ENCODE measurements around the gene ZZZ3. TPM values are rescaled to one million over a fixed set of nuclear protein-coding genes. Genes with fewer than 3 reads are reported as not detected.
A peak's percentile ranks its signal among the peaks of the same experiment; 100 is the strongest.
"Not testable (repeated sequence)": the region's sequence is repeated elsewhere in the genome, so short reads cannot be mapped to it uniquely, and the experiment has no call there.

ZZZ3 gene
- total and polyA plus RNA-seq, 5 experiments from 2014 or later = 35.6 to 73.5 (median 45.1) TPM

DNA sequence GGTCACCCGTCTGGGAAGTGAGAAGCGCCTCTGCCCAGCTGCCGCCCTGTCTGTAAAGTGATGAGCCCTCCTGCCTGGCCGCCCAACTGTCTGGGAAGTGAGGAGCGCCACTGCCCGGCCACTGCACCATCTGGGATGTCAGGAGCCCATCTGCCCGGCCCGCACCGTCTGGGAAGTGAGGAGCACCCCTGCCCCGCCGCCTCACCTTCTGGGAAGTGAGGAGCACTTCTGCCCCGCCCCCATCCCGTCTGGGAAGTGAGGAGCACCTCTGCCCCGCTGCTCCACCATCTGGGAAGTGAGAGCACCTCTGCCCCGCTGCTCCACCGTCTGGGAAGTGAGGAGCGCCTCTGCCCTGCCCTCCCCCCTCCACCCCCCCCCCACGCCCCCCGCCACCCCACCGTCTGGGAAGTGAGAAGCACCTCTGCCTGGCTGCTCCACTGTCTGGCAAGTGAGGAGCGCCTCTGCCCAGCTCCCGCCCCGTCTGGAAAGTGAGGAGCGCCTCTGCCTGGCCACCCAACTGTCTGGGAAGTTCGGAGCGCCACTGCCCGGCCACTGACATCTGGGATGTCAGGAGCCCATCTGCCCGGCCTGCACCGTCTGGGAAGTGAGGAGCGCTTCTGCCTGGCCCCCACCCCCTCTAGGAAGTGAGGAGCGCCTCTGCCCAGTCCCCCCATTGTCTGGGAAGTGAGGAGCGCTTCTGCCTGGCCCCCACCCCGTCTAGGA lies 4.5 kb upstream of the ZZZ3 start:
- ATAC-seq (no peak), DNase-seq (peak in 1 of 10 donors; percentile 64)
- Mint-ChIP-seq H3K36me3 (peaks cover 0 to 10% (median 7%) of the 10 kb centered on the region in 3 donors), H3K27me3 (no peaks in the 10 kb centered on the region), H3K27ac (no peak overlapping the region), H3K4me1 (peaks cover 6 to 20% (median 11%) of the 10 kb centered on the region in 4 donors), H3K4me3 (no peak overlapping the region), H3K9me3 (no peaks in the 10 kb centered on the region)
- POLR2A ChIA-PET = no interaction called here

DNA sequence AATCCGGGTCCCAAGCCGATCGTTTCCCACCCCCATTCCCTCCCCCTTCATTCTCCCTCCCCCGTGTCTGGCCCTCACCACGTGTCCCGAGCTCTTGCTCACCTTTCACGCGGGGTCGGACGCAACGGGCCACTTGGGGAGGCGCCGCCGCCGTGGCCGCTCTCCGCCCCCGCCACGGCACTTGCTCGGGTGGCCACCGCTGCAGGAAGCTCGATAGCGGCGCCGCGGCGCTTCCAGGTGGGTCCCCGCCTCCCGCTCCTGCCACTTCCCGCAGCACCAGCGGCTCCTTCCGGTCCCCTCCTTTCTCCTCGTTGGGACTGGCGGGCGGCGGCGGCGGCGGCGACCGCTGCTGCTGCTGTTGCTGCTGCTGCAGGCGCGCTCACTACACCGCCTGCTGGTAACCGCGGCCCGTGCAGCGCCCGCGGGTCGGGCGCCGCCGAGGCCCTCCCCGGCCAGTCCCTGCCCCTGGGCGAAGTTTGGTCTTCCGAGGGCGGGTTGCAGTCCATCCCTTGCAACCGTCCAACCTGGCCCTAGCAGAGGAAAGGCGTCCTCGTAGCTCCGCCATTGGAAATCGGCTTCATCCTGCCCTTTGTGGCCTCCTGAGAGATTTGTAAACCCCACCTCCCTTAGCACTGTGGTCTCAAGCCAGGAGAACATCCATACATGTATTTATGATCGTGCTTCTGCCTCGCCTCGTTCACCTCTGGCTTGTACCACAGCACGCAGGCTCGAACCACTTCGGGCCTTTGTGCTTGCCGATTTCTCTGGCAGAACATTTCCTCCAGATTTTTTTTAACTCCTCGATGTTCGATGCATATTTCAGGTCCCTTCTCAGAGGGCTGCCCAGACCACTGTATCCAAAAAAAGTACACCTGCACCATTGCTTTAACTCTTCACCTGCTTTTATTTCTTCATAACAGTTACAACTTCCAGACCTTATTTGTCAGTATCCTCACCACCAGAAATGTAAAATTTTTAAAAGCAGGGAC lies 996 bp upstream of the ZZZ3 start:
- Mint-ChIP-seq H3K9me3 (no peaks in the 10 kb centered on the region), H3K4me3 (peak overlapping the region; percentile 86 to 95 (median 90)), H3K36me3 (no peaks in the 10 kb centered on the region), H3K27me3 (no peaks in the 10 kb centered on the region), H3K4me1 (peaks cover 16 to 46% (median 40%) of the 10 kb centered on the region in 4 donors), H3K27ac (peak overlapping the region; percentile 93 to 99 (median 97))
- DNase-seq = peak; percentile 88 to 95 (median 92)
- peak; percentile 72 to 74 for ATAC-seq
- POLR2A ChIA-PET = interaction anchor here (0.5 to 3.1 kb wide), 16 partner anchors 10 to 1897 kb away, joined by 3 to 28 read pairs (median 4); partner anchors contain the start of genes FUBP1, MIGA1 and USP33

DNA sequence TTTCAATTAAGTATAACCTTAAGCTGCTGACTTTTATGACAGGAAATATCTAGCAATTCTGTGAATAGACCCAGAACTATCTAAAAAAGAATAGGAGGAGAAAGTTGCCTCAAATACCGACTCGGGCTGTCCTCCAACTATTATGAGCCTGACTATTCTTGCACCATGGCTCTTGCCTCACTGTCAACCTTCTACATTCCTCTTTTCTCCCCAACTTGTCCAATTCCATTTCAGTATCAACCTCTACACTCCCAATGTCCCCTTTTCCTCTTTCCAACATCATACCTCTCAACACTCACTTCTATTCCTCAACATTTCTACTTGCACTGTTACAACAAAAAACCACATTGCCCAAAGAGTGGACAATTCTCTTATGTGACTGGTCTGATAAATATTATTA lies 2.3 kb downstream of the ZZZ3 start:
- Mint-ChIP-seq H3K4me3 (peak overlapping the region in 9 of 10 donors; percentile 0 to 59 (median 28)), H3K36me3 (peaks cover 0 to 9% (median 0%) of the 10 kb centered on the region in 3 donors), H3K9me3 (no peaks in the 10 kb centered on the region), H3K4me1 (peaks cover 20 to 66% (median 58%) of the 10 kb centered on the region in 4 donors), H3K27me3 (no peaks in the 10 kb centered on the region), H3K27ac (peak overlapping the region in 4 of 10 donors; percentile 1 to 47 (median 4))
- ATAC-seq = no peak
- DNase-seq = no peak
- POLR2A ChIA-PET = no interaction called here

DNA sequence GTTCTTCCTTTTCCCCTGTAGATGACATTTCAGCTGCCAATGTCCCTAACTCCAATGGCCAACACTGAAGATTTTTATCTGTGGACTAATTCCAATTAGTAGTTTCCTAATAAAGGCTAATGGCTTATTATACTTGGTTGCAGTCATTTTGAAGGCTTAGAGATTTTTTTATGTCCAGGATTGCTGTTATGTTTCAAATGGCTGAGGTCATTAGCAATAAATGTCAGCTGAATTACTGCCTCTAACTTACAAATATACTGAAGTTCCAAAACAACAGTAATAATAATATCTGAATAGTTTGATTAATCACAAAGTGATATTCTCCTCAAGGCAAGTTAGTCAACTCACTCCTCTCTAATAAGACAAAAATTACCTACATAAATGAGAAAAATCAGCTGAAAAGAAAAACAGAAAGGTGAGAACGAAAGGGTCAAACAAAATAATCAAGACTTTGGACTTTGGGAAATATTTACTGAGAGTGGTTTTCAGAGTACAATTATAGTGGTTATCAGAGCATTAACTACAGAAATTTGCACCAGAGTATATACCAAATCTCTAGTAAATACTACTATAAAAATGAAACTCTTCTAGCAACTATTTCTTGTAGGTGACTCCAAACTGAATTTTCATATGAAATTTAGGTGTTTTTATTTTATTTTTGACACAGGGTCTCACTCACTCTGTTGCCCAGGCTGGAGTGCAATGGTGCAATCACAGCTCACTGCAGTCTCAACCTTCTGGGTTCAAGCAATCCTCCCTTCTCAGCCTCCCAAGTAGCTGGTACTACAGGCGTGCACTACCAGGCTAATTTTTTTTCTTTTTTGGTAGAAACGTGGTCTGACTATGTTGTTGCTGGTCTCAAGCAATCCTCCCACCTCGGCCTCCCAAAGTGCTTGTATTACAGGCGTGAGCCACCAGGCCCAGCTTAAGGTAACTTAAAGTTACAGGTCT lies 3.5 kb downstream of the ZZZ3 start:
- DNase-seq = no peak
- Mint-ChIP-seq H3K27ac (peak overlapping the region in 3 of 10 donors; percentile 6 to 21 (median 20)), H3K4me1 (peaks cover 22 to 71% (median 58%) of the 10 kb centered on the region in 4 donors), H3K27me3 (no peaks in the 10 kb centered on the region), H3K9me3 (no peaks in the 10 kb centered on the region), H3K36me3 (peaks cover 0 to 17% (median 0%) of the 10 kb centered on the region in 3 donors), H3K4me3 (peak overlapping the region in 7 of 10 donors; percentile 2 to 54 (median 19))
- ATAC-seq = no peak
- POLR2A ChIA-PET = no interaction called here

DNA sequence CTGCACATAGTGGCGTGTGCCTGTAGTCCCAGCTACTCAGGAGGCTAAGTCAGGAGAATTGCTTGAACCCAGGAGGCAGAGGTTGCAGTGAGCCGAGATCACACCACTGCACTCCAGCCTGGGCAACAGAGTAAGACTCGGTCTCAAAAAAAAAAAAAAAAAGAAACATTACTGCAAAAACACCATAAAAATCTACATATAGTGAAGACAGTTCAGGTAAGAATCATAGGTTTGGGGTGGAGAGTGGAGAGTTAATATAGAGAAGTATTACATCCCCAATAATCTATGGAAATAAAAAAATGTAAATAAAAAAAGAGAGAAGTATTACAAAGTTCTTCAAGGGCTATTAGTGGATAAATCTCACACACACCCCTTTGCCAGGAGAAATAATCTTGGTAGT lies 7.7 kb downstream of the ZZZ3 start:
- H3K27me3 Mint-ChIP-seq, DNase-seq, POLR2A ChIA-PET, H3K27ac Mint-ChIP-seq, H3K4me3 Mint-ChIP-seq, ATAC-seq, H3K9me3 Mint-ChIP-seq: not testable (repeated sequence)
- peaks cover 20 to 75% (median 67%) of the 10 kb centered on the region in 4 donors for H3K4me1 Mint-ChIP-seq
- peaks cover 0 to 23% (median 0%) of the 10 kb centered on the region in 3 donors for H3K36me3 Mint-ChIP-seq

DNA sequence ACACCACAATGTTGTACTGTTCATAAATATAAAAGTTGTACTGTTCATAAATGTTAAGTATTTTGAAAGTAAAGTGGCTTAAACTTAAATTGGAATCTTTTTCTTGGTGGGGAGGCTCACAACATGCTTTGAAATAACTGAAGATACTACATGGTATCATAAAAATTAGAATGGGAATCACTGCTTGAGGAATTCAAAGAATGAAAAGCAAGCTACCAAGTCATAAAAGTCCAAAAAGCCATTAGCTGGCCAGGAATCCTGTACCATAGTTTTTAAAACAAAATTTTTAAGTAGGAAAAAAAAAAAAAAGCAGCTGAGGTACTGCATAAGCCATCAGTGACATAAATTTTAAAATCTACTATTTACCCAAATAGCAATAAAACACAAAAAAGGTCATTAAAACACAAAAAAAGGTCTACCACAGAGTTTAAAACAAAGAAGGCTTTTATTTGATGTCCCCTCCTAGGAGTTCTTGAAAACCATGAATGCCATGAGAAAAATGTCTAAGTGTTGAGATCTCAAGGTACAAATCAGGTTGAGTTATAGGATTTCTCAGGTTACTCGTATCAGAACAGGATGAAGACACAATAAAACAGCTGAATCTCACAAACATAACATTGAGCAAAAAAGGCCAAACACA lies 8.6 kb downstream of the ZZZ3 start:
- H3K27ac Mint-ChIP-seq = peak overlapping the region in 2 of 10 donors; percentile 34 to 40
- no peak for ATAC-seq
- peaks cover 27 to 76% (median 67%) of the 10 kb centered on the region in 4 donors for H3K4me1 Mint-ChIP-seq
- POLR2A ChIA-PET = no interaction called here
- no peaks in the 10 kb centered on the region for H3K27me3 Mint-ChIP-seq
- H3K9me3 Mint-ChIP-seq = no peaks in the 10 kb centered on the region
- peaks cover 0 to 24% (median 0%) of the 10 kb centered on the region in 3 donors for H3K36me3 Mint-ChIP-seq
- DNase-seq = no peak
- H3K4me3 Mint-ChIP-seq = no peak overlapping the region

DNA sequence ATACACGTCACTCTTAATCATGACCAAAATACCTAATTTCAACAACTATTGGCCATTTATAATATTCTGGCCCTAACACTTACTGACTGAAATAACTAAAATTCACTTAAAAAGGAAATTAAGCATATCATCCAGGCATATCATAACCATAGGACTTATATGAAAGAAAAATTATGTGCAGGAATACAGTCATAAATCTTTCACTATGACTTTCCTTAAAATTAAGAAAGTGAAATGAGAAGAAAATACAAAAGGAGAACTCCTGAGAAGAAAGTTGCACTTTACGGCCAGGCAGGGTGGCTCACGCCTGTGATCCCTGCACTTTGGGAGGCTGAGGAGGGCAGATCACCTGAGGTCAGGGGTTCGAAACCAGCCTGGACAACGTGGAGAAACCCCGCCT lies 9.4 kb downstream of the ZZZ3 start:
- peaks cover 22 to 75% (median 62%) of the 10 kb centered on the region in 4 donors for H3K4me1 Mint-ChIP-seq
- peak overlapping the region in 1 of 10 donors; percentile 26 for H3K27ac Mint-ChIP-seq
- no peaks in the 10 kb centered on the region for H3K27me3 Mint-ChIP-seq
- H3K36me3 Mint-ChIP-seq = peaks cover 0 to 24% (median 0%) of the 10 kb centered on the region in 3 donors
- POLR2A ChIA-PET = no interaction called here
- H3K4me3 Mint-ChIP-seq = peak overlapping the region in 3 of 10 donors; percentile 42 to 53 (median 48)
- no peaks in the 10 kb centered on the region for H3K9me3 Mint-ChIP-seq
- DNase-seq (no peak), ATAC-seq (no peak)

DNA sequence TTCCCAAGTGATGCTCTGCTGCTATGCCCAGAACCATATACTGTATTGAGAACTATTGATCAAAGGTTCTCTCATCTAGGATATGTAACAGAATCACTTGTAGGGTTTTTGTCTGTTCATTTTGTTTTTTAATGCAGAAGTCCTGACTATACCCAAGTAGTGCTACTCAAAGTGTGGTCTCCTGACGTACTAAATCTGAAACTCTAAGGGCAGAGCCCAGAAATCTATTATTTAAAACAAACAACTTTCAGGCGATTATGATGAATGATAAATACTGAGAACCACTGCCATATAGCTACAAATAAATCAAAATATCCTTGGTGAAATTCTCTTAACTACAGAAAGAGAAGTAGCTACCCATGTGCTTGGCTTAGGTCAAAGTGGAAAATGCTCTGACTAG lies 10.1 kb downstream of the ZZZ3 start:
- ATAC-seq (no peak), DNase-seq (no peak)
- Mint-ChIP-seq H3K27me3 (no peaks in the 10 kb centered on the region), H3K36me3 (peaks cover 0 to 24% (median 0%) of the 10 kb centered on the region in 3 donors), H3K27ac (no peak overlapping the region), H3K9me3 (no peaks in the 10 kb centered on the region), H3K4me3 (no peak overlapping the region), H3K4me1 (peaks cover 22 to 74% (median 62%) of the 10 kb centered on the region in 4 donors)
- POLR2A ChIA-PET = no interaction called here

DNA sequence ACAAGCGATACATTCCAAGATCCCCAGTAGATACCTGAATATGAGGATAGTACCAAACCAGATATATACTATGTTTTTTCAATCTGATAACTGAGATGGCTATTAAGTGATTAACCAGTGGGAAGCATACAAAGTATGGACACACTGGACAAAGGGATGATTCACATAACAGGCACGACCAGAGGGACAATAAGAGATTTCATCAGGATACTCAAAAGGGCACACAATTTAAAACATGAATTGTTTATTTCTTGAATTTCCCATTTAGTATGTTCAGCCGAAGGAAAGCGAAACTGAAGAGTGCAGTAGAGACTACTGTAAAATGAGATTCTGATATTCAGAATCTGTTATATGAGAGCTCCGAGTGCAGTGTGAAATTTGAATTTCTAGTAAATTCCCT lies 10.6 kb downstream of the ZZZ3 start:
- Mint-ChIP-seq H3K27ac (peak overlapping the region in 4 of 10 donors; percentile 8 to 64 (median 34)), H3K9me3 (no peaks in the 10 kb centered on the region), H3K4me1 (peaks cover 24 to 76% (median 62%) of the 10 kb centered on the region in 4 donors), H3K36me3 (peaks cover 0 to 24% (median 0%) of the 10 kb centered on the region in 3 donors), H3K27me3 (no peaks in the 10 kb centered on the region), H3K4me3 (peak overlapping the region in 4 of 10 donors; percentile 4 to 43 (median 17))
- POLR2A ChIA-PET = no interaction called here
- DNase-seq (no peak), ATAC-seq (no peak)

DNA sequence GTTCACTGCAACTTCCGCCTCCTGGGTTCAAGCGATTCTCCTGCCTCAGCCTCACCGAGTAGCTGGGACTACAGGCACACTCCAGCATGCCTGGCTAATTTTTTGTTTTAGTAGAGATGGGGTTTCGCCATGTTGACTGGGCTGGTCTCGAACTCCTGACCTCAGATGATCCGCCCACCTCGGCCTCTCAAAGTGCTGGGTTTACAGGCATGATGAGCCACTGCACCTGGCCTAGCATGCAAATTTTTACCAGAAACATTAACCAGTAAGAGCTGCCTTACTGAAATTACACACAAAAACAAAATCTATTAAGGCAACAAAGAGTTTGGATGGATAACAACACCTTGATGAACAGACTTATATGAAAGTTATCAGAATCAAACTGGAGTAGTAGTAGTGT lies 12.1 kb downstream of the ZZZ3 start:
- H3K4me3 Mint-ChIP-seq = peak overlapping the region in 3 of 10 donors; percentile 11 to 61 (median 42)
- peaks cover 28 to 79% (median 65%) of the 10 kb centered on the region in 4 donors for H3K4me1 Mint-ChIP-seq
- POLR2A ChIA-PET = no interaction called here
- no peaks in the 10 kb centered on the region for H3K27me3 Mint-ChIP-seq
- peak overlapping the region in 1 of 10 donors; percentile 8 for H3K27ac Mint-ChIP-seq
- no peaks in the 10 kb centered on the region for H3K9me3 Mint-ChIP-seq
- ATAC-seq = no peak
- H3K36me3 Mint-ChIP-seq = peaks cover 0 to 22% (median 0%) of the 10 kb centered on the region in 3 donors
- DNase-seq = no peak

DNA sequence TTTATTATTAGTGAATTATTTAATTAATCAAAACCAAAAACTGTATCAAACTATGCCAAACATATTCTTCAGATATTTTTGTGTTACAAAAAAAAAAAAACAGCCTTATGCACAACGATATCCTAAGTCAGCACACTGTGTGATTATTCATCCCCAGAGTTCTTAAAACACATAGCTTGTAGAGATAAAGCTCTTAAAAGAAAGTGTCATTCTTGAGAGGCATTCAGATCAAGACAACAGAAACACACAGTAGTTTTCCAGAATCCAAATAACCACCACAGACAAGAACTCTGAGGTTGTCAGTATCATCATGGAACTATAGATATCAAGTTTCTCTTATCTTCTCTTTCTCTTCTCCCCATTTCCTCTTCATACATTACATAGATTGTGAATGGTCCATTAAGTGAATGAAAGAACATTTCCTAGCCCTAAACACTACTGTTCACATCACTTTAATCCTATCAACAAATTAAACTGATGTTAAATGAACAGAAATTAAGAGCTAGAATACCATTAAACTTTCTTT lies 13.5 kb downstream of the ZZZ3 start:
- H3K27ac Mint-ChIP-seq = peak overlapping the region in 1 of 10 donors; percentile 41
- ATAC-seq (no peak), DNase-seq (no peak)
- POLR2A ChIA-PET = interaction anchor here (0.7 kb wide), 1 partner anchor 291 kb away, joined by 4 read pairs; no protein-coding TSS in a partner anchor
- H3K4me1 Mint-ChIP-seq = peaks cover 30 to 80% (median 71%) of the 10 kb centered on the region in 4 donors
- peak overlapping the region in 2 of 10 donors; percentile 3 to 23 for H3K4me3 Mint-ChIP-seq
- peaks cover 0 to 15% (median 0%) of the 10 kb centered on the region in 3 donors for H3K36me3 Mint-ChIP-seq
- H3K9me3 Mint-ChIP-seq = no peaks in the 10 kb centered on the region
- no peaks in the 10 kb centered on the region for H3K27me3 Mint-ChIP-seq

All from naive thymus-derived CD8-positive, alpha-beta T cell (primary cell).